Measurements from ENCODE around the gene FAXC.
"Not testable (repeated sequence)": the region's sequence is repeated elsewhere in the genome, so short reads cannot be mapped to it uniquely, and the experiment has no call there.

The FAXC gene

GRCh38 chr6:99338188-99338587, 11.3 kb downstream of the FAXC start:
- no peak for DNase-seq

DNA sequence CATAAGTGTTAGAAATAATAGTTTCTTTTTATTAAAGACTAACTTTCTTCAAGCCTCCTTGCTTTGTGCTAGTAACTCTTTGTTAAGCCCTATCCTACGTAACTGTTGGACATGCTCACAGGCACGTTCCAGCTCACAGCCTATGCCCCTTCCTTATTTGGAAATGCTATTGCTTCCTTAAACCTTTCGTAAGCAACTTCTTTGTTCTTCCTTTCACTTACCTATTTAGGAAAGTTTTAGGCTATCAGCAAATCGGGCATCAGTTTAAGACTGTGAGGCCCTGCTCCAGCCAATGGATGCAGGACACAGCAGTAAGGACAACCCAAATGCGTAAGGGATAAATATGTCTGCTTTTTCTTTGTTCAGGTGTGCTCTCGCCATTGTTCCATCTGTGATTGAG, 14.2 kb downstream of the FAXC start:
- not testable (repeated sequence) for DNase-seq

GRCh38 chr6:99334526-99335127, 14.8 kb downstream of the FAXC start:
- DNase-seq = peak; percentile 51

GRCh38 chr6:99333068-99333467, 16.4 kb downstream of the FAXC start:
- DNase-seq = no peak

DNA sequence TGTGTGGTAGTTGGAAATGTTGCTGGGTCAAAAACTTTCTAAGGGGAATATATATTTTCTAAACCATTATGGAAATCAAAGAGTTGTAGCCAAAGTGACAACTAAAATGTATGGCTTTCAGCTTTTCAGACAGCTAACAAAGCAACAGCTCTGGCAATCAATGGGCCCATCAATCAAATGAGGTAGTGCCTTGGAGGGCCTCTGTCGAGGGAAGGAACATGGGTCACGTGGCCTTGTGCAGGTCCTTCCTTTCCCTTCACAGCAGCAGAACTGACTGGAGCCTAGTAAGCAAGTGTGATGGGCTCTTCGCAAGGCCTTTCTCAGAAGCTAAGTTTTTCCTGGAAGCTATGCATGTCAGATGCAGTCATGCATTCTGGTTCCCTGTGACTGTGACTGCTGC, 17.9 kb downstream of the FAXC start:
- no peak for DNase-seq

GRCh38 chr6:99330159-99330558, 19.3 kb downstream of the FAXC start:
- peak; percentile 36 for DNase-seq

- no peak for DNase-seq
Measured at GRCh38 chr6:99324996-99325395, 24.5 kb downstream of the FAXC start.

DNA sequence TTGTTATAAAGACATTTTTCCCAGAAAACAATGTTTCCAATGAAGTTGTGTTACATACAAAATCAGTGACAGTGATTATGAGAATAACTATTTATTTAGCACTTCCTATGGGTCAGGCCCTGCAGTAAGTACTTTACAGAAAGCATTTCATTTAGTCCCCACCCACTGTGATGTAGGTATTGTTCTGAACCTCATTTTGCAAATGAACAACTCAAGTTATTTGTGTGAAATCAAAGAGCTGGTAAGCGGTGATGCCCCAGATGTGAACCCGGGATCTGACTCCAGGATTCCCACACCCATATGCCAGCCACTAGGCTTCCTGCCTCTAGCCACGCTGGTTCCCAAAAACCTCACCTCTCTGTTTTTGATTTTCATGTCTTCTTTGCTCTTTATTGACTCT, 30.9 kb downstream of the FAXC start:
- DNase-seq = no peak

GRCh38 chr6:99312354-99312753, 37.1 kb downstream of the FAXC start:
- DNase-seq = no peak

DNA sequence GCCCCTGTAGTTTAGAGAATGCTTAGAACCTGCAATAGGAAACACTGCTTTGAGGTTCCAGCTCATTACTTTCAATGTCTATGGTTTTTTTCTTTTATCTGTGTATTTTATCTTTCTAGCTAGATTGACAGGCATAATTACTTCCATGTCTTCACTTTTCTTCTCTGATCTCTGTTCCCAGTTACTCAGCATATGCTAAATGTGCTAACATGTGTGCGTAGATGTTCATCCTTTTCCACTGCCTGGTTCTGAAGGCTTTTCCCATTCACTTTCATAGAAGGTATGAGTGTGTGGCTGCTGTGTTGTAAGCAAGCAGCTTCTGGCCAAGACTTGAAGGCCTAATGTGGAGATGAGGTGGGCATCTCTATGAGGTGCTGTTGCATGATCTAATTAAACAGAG, 38.9 kb downstream of the FAXC start:
- no peak for DNase-seq

DNA sequence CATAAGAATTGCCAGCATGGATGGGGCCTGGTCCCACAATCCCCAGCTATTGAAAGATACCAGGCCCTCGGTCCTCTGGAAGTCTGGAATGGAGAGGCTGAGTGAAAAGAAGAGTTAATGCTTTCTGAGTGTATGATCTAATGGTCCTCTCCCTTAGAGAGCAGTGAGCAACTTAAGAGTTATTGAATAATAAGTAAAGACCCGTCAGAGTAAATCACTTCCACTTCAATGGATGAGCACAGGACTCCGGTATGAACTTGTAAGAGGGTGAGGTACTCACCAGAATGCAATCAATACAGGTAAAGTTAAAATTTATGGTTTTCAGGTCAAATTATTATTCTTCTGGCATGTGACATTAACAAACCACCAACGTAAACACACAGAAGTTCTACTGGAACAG, 39.9 kb downstream of the FAXC start:
- no peak for DNase-seq

DNA sequence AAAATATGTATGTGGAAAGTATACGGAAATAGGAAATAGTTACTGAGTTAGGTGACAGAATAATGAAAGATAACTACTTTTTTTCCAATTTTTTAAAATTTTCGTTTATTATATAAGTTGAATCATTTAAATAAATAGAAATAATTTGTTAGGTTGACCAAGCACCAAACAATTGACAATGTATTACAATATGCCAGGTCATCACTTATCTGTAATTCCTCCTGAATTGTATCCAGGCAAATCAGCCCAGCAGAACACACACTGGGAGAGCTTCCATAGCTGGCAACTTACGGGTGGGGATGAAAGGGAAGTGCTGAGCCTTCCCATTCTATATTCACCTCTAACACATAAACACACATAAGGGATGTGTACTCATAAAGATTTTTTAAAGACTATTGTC, 40.7 kb downstream of the FAXC start:
- no peak for DNase-seq

DNA sequence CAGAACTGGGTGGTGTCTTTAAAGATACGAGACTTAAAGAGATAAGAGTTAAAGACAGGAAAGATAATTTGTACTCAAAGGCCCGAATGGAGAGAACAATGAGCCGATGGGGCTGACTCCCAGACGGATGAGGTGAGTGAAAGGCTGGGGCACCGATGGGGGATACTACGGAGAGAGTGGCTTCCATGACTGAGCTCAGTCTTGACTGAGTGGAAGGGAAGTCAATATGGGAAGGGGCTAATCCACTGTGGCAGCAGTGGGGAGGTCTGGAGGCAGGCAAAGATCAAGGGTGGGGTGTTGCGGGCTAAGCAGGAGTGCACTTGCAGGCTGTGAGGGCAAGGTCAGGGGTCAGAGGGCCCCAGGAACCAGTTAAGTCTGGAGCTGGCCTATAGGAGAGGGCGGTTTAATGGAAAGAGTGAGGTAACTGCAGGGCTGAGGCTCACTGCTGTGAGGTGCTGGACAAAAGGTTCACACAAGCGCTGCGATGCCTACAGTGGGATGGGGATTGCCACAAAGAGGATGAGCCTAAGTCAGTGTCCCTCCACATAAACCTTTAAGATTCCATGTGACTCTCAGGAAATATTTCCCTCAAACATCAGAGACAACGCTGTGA, 42.1 kb downstream of the FAXC start:
- DNase-seq = no peak

- no peak for DNase-seq
Measured at GRCh38 chr6:99306341-99306740, 43.1 kb downstream of the FAXC start.

- DNase-seq = no peak
Measured at GRCh38 chr6:99305021-99305554, 44.4 kb downstream of the FAXC start.

DNA sequence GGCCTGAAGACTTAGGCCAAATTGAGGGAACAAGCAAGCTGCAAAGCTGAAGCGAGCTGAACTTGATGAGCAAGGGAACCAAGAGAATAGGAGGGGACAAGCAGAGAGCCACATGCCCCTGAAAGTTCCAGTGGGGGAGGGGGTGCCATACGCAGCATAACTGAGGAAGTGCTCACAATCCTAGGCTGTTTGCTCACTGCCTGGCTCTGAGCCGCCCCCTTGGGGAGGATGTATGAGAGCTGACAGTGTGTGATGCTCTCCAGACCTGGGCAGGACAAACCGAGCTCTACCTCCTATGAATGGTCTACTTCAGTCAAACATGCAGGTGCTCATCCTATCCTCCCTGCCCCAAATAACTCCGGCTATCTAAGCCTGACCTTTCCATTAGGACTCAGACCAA, 52.1 kb downstream of the FAXC start:
- no peak for DNase-seq

GRCh38 chr6:99297006-99297405, 52.5 kb downstream of the FAXC start:
- DNase-seq = no peak

GRCh38 chr6:99296261-99296660, 53.2 kb downstream of the FAXC start:
- no peak for DNase-seq

- DNase-seq = no peak
Measured at GRCh38 chr6:99295276-99295675, 54.2 kb downstream of the FAXC start.

- no peak for DNase-seq
Measured at GRCh38 chr6:99294786-99295185, 54.7 kb downstream of the FAXC start.

GRCh38 chr6:99289701-99290100, 59.8 kb downstream of the FAXC start:
- no peak for DNase-seq

DNA sequence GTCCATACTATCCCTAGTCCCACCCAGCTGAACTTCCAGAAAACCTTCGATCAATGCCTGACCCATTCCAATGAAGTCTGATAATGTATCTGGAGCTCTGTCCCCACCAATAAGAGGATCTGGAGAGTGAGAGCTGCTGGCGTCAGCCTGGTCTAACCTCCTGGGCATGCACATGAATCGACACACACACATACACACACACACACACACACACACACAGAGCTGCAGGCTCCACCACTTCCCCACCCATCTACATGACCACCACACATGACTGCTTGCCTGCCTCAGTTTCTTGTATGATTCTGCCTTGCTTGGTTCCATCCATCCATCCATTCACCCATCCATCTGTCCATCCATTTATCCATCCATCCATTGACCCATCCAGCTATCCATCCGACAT, 60.8 kb downstream of the FAXC start:
- no peak for DNase-seq

- no peak for DNase-seq
Measured at GRCh38 chr6:99287523-99287922, 62.0 kb downstream of the FAXC start.

DNA sequence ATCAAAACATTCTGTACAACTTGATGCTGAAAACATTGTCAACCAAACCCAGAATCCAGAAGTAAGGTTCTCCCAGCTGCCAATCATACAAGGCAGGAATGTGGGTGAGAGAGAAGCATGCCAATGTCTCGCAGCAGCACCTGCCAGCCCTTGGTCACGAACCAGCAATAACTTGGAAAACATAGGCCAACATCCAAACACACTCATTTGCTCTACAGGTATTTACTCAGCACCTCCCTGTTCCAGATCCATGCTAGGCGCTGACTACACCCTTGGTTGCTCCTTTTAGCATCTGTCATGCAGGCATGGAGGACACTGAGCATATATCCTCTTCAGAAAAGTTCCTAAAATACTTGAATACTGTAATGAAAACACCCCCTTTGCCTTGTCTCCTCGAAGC, 63.6 kb downstream of the FAXC start:
- DNase-seq = no peak

DNA sequence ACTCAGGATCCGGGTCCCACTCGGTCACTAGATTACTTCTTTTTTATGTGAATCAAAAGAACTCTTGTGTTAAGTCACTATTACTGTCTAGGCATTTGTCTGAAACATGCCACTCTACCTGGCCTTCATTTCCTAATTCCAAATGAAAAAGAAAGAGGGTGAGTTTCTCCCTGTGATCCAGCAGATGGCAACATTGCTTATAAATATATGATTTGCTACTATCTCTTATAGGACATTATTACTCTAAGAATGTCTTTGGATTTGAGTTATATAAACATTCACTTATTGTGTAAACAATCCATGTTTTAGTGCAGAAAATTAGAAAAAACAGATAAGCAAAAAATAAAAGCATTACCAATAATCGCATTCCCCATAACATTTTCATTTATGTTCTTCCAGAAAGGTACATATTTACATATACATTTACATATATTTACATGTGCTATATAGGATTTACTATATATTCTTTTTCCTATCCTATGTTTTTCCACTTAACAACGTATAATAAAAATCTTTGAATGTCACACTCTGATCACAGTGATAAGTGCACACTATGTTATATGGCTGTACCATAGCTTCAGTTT, 66.9 kb downstream of the FAXC start:
- DNase-seq = peak; percentile 0

Measured in COR-L47 (cell line).